NCI-H1694 (cell line): ENCODE measurements around the gene KIAA0930.

Experiments used
- DNase-seq: peaks from one replicate; lab custom pipeline; 2025; lab: John Stamatoyannopoulos, UW

The KIAA0930 gene

DNA sequence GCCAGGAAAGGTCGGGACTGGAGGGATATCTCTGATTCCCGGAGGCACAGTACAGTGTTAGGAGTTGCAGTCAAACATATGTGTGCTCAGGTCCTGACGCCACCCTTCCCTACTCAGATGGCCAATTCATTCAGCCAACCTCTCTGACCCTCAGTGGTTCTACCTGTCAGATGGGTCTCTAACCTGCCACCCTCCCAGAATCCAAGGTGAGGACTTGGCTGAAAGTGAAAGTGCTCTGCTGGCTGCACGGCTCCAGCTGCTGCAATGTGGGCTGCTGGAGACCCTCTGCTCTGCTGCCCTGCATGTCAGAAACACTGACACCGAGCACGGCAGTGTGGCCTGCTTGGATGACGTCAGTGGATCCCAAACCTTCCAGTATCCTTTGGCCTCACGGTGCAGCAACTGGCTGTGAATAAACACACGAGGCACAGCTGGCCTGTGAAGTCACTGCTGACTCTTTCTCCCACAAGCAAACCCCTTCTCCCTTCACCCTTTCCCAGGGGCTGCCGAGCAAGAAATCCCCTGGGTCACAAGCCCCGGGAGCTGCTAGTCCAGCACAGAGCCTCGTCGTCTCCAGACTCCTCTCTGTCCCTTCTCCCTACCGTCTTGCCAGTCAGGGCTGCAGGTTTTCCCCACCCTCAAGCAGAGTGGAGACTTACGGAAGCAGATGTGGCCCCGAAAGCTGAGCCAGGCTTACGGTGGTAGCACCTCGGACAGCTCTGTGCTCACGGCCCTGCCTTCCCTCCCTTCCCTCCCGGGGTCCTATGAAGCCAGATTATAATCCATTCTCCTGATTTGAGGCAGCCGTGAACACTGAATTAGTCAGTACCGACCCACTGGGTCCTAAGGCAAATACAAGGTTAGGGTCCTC is 24.3 kb downstream of the KIAA0930 start:
- no peak for DNase-seq

DNA sequence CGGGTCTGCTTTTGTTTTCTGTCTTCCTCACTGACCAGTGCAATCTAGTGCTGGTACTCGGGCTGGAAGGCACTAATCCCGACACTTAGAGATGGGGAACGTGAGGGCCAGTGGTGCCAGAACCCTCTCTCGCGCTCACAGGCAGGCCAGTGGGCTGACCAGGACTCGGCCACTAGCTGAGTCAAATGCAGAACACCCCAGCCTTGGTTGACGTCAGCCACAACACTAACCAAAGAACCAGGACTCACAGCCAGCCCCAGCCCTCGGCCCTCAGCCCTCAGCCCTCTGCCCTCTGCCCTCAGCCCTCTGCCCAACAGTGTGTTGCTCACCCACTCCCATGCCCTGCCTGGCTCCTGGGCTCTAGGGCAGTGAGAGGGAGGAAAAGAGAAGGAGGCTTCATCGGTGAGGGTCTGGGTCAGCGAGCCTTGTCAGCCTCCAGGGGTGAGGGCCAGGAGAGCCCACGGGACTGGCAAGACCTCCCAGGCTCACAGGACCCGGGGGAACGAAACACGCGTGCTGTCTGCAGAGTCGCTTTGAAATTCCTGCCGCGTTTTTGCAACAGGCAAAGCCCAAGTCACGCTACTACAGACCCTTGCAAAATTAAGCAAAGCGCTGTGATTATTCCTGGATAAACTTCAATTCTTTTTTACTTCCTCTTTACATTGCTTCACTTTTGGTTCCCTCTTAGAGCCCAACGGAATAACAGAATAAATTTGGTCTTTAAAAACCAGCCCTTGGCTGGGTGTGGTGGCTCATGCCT is 27.5 kb downstream of the KIAA0930 start:
- DNase-seq: no peak

DNA sequence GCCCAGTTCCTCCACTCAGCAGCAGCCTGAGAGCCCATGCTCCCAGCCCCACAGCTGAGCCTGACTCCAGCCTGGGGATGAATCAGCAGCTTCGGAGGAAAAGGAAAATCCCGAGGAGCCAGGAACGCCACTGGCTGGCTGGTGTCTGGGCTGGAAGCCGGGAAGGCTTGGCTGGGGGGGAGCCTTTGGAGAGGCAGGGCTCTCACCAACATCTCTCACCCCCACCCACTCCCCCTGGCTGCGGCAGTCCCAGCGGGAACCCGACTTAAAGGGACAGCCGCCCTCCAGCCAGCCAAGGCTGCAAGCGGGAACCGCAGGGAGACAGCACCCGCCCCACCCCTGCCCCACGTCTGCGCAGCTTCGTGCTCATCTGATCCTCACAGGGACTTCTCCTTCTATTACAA is 28.4 kb downstream of the KIAA0930 start:
- no peak for DNase-seq

DNA sequence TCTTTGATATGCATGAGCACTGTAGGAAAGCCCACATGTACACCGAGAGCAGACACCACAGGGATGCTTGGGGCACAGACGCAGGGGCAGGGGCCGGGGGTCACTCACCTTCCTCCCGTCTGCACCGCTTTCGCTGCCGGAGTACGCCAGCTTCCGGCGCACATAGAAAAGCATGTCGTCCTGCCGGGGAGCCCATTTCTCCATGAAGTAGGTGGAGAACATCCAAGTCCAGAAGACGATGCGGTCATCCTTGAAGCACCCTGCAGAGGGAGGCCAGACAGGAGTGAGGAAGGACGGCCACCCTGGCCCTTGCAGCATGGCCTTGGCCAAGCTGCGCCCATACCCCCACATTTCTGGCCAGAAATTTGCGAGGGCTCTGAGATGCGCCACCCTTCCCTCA is 28.8 kb downstream of the KIAA0930 start:
- DNase-seq: no peak

DNA sequence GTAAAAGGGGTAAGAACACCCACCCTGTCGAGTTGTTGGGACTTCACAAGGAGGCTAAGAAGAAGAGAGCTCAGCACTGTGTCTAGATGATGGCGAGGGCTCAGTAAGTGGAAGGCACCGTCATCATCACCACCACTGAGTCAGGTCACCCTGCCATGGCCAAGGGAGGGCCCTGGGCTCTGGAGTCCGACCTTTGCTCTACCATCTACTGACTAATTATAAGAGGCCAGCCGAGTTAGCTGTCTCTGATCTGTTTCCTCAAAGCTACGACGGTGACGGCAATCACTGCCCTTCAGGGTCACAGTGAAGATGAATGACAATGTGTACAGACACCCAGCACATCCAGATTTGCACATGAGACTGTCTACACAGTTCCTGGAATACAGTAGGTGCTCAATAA is 29.3 kb downstream of the KIAA0930 start:
- no peak for DNase-seq

DNA sequence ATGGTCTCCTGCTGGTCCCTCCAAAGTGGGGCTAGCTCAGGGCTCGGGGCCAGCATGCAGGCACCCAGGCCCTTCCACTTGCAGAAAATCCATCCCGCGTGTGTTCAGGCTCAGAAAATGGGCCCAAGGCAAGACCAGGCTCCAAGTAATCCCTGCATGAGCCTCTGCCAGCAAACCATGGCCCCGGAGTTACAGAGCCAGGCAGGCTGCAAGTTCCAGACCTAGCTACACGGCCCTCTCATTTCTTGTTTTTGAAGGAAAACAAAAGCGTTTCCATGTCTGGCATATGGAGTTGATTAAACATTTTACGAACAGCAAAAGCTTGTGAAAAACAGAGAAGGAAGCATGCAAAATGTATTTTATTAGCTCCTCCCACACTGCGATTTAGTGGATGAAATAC is 29.7 kb downstream of the KIAA0930 start:
- no peak for DNase-seq

DNA sequence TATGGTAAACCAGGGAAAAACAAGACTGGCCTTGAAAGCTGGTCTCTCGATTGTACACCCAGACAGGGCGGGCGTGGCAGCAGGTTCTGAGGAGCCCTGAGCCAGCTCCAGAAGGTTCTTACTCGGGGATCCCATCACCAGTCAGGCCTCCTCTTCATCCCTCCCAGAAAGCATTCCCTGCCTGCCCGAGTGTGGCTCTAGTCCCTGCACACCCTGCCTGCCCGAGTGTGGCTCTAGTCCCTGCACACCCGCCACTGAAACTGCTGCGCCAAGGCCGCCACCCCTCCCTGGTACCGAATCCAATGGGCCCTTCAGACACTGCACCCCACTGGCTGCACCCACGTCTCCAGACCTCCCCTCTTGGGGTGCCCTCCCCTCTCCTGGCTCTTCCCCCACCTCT is 30.1 kb downstream of the KIAA0930 start:
- DNase-seq: no peak

DNA sequence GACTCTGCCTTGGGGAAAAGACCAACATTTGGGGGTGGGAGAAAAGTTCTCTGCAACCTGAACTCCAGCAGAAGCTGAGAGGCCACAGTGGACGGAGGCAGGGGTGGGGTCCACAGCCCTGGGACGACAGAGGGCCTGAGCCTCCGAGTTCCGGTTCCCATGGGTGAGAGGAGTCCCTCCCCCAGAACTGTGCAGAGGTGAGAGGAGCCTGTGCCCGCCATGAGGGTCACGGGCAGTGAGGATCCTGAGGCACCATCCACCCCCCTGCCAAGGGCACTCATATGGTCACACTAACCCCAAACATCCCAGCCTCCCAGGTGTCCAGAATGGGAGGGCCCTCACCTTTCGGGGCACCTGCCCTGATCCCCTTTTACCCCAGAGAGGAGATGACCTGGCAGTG is 30.5 kb downstream of the KIAA0930 start:
- no peak for DNase-seq

DNA sequence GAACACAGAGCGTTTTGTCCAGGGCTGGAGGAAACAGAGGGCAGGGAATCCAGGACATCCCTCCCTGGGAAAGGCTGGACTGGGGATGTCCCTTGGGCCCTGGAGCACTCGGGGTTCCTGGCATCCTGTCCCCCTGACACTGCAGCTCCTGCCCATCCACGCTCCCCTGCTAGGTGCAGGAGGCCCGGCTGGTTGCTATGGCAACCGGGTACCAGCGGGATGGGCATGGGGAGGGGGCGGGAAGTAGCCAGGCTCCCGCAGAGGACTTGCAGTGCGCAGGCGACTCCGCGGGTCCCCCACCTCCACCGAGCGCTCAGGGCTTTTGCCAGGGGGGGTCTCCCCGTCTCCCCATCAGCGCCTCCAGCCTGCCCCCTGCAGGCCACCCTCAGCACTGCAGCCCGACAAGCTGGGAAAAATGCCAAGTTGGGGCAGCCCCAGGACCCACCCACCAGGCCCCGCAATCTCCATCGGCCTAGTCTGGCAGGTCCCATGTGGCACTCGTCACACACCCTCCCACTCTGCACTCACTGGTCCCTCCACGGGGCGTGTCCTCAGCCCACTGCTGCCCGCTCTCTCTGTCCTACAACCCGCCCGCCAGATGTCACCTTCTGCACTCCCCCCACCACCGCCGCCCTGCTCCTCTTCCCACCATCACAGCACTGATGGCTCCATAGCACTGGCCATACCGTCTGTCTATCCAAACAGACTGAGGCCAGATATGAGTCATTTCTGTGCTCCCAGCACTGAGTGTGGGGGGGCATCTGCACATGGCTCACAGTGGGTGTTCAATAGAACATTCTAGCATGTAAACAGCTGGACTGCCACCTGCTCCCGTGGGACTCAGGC is 31.5 kb downstream of the KIAA0930 start:
- peak; percentile 66 for DNase-seq

DNA sequence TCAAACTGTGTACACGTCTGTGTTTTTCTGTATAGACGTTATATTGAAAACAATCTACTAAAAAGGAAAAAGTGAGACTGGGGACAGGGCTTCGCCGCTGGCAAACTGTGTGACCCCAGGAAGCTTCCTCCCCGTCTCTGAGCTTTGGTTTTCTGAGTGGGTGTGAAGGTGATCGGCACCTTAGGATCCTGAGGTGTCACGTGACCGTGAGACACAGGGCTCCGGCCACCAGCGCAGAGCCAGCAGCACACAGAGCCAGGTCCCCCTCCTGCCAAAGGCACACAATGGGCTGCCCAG is 32.0 kb downstream of the KIAA0930 start:
- no peak for DNase-seq

DNA sequence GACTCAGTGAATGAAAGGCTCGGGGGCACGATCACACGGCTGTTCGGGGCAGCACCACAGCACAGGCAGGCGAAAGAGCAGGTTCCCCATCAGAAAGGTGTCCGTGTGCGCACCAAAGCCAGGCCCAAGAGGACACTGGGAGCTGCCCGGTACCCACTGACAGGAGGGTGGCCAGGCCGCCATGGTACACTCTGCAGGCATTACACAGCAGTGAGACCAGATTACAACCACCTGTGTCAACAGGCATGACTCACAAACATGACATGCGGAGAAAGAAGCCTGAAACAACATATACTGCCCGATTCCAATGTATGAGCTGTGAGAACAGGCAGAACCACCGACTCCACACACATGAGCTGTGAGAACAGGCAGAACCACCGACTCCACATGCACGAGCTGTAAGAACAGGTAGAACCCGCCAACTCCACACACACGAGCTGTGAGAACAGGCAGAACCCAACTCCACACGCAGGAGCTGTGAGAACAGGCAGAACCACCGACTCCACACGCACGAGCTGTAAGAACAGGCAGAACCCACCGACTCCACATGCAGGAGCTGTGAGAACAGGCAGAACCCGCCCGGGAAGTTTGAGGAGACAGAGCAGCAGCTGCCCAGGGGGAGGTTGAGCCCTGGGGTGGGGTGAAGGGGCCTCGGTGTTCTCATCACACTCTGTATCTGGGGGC is 32.6 kb downstream of the KIAA0930 start:
- DNase-seq: no peak

DNA sequence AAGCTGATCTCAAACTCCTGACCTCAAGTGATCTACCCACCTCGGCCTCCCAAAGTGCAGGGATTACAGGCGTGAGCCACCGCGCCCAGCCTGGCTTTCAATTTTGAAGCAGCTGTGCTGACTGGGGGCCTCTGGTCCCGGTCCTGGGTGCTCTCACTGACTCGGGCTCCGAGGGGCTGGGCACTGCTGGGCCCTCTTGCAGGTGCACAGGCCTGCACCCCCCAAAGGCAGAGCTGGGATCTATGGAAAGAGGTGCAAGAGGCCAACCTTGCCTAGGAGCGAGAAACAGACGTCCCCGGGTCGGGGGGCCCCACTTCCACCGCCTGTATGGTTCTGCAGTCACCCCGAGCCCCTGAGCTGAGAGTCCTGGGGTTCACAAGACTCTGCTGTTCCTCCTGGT is 33.2 kb downstream of the KIAA0930 start:
- no peak for DNase-seq

DNA sequence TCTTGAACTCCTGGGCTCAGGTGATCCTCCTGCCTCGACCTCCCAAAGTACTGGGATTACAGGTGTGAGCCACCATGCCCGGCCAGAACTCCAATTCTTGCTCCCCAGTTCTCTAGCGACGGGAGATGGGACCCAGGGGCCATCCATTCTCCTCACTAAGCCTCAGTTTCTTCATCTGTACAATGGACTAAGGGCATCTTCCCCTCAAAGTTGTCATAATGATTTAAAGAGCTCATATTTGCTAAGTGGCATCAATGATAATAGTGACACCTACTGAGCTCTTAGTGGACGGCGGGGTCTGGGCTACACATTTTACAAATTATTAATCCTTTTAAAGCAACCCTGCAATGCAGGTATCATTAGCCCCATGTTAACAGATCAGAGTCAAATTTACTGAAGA is 34.5 kb downstream of the KIAA0930 start:
- no peak for DNase-seq

DNA sequence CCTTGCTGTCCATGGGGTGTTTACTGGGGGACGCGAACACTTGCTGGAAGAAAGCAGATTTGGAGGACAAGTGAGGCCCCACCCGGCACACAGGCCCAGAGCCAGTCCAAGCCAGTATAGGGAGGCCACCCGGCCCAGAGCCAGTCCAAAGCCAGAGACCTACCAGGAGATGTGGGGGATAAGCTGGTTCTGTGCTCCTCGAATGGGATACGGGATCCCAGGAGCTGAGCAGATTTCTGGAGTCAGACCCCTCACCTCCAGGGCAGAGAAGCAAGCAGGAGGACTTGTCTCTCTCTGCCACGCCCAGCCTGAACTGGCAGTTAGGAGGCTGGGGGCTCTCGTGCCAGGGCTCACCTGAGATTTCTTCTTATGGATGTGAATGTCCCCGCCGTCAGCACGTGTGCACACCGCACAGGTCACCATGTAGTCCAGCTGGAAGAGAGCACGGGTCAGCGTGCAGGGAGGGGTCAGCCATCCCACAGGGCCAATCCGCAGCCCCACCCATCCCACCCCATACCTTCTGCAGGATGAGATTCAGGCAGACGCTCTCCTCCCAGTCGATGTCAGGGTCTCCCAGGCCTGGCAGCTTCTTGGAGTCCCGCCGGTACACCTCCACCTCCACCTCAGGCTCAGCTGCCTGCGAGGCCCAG is 35.3 kb downstream of the KIAA0930 start:
- DNase-seq: no peak

DNA sequence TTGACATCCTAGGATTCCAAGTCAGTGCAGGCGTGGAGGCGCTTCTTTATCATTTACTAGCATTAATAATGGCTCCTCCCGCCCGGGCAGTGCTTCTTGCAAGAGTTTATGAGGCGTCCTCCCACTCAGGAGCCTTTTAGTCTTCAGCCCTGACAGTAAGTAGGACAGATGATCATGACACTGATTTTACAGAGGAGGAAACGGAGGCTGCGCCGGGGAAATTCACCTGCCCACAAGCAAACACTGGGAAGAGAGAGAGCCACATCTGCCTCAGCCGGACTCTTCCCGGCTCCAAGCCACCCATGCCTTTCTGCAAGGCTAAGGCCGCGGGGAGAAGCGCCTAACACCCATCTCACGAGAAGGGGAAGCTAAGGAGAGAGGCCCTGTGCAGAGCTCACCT is 35.9 kb downstream of the KIAA0930 start:
- DNase-seq: no peak

DNA sequence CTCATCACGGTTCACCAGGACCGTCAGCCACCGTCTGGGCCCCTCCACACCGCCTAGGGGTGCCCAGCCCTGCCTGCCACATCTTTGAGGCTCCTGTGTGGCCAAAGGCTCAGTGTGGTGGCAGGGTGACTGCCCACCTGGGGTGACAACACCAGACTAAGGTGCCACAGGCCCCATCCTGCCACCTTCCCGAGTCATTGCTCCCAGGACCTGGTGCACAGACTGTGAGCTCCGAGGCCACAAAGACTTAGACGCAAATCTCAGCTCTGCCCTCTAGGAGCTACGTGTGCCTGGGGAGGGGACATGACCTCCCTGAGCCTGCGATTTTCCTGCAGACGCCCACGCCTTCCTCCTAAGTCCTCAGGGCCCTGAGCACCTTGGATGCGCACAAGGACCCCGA is 36.5 kb downstream of the KIAA0930 start:
- no peak for DNase-seq

DNA sequence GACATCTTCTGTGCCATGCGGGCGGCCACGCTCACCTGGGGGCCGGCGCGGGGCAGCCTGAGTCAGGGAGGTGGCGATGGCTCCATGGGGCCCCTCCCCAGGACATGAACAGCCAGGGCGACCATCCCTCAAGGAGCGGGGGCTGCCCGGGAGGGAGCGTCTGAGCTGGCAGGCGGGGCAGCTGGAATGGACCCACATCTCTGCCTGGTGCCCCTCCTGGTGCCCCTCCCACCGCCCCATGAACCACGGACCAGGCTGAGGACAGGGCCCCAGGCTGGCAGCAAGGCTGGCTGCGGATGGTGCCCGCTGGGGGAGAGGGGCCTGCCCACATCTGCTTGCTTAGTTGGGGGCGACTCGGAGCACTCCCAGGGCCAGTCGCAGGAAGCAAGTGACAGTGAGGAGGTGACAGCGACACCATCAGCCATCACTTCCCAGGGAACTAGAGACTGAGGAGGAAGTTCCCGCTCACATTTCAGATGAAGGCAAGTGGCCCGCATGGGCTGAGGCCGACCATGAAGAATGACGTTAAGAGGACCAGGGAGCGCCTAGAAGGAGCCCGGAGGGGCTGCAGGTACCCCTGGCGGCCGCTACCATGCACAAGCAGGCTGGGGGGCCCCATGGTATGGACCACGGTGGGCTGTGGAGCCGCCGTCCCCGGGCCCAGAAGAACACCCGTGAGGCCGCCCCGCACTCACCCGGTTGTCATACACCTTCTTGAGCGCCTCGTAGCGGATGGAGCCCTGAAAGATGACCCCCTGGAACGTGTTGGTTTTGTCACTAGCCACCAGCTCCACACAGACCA is 37.3 kb downstream of the KIAA0930 start:
- DNase-seq: no peak

DNA sequence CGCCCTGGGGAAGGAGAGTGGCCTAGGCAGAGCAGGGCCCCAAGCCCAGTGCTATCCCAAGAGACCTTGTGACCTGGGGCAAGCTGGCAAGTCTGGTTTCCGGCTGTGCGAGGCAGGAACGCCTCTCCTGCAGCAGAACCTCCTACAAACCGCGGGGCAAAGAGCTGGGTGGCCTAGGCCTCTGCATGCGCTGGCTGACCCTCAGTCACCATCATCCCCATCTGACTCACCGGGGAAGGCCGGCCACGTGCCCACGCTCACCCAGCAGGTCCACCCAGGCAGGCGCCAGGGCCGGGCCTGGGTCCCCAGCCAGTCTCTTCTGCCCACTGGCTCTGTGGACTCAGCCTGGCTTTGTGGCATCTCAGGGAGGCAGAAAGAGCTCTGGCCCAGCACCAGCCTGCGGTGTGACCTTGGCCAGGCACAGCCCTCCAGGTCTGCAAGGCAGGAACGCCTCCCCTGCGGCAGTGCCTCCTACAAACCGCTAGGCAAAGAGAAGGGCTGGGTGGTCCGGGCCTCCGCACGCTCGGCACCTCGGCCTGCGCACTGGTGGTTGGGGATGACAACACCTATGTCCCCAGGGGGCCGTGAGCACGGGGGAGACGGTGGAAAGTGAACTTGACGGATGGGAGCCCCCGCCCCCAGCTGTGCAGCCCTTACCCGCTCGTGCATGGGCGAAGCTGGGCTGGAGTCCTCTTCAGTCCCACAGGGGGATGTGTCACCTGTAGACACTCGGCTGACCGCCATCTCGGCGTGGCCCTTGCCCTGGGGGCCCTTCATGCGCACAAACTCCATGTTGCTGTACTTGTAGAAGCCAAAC is 38.2 kb downstream of the KIAA0930 start:
- no peak for DNase-seq

DNA sequence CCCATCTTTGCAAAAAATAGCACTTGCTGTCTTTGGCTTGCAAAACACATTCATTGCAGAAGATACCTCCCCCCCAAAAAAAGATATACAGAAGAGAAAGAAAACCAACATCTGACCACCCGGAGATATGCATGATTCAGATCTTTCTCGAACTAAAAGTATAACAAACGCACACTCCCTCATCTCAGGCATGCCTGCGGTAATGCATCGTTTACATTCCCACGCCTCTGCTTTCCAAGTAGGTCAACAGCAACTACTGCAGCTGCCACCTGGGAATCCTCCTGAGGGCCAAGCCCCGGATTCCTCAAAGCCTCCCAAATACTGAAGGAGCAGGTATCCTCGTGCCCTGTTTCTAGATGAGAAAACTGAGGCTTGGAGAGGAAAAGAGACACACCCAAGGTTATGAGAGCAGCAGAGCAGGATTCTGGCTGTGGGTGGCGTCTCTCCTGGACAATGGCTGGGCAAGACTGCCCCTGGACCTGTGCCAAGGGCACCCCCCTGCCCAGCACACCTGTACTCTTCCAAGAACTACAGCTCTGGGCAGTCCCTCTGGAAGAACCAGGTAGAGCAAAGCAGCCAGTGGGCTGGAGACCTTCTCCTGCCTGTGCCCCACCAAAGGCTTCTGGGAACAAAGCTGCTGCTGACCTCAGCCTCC is 38.9 kb downstream of the KIAA0930 start:
- no peak for DNase-seq
